Liver (tissue), 9 donors: ENCODE data around the gene LATS2. TPM values are rescaled to one million over a fixed set of nuclear protein-coding genes. Genes with fewer than 3 reads are reported as not detected.
"Not testable (repeated sequence)": the region's sequence is repeated elsewhere in the genome, so short reads cannot be mapped to it uniquely, and the experiment has no call there.

ENCODE experiments used
- DNase-seq: peaks from one replicate; pipeline ENCODE4 v3.0.0-alpha.2; 2017; ENCODE audit warnings: low spot score
- H3K27ac ChIP-seq, 2 donors: one replicate each; pipeline ENCODE4 v1.7.0; 2013; ENCODE audit warnings: inconsistent platforms in 2 of 2, low read length in 2 of 2, control low read depth in 1 of 2, low read depth in 1 of 2, mild to moderate bottlenecking in 1 of 2
- H3K27me3 ChIP-seq, 4 donors: one replicate each; pipeline versions ENCODE4 v1.6.1 to v1.7.0; 2013; ENCODE audit warnings: low read length in 3 of 4, inconsistent platforms in 1 of 4, mild to moderate bottlenecking in 1 of 4, moderate library complexity in 1 of 4; ENCODE audit not compliant: control insufficient read depth in 4 of 4, insufficient read depth in 4 of 4
- H3K36me3 ChIP-seq, 4 donors: one replicate each; pipeline versions ENCODE4 v1.6.1 to v1.7.0; 2013; ENCODE audit warnings: low read length in 3 of 4, mild to moderate bottlenecking in 3 of 4, low read depth in 1 of 4, moderate library complexity in 1 of 4; ENCODE audit not compliant: control insufficient read depth in 4 of 4, insufficient read depth in 3 of 4
- H3K4me1 ChIP-seq, 4 donors: one replicate each; pipeline versions ENCODE4 v1.6.1 to v1.7.0; 2013; ENCODE audit warnings: low read length in 3 of 4, mild to moderate bottlenecking in 3 of 4, moderate library complexity in 1 of 4; ENCODE audit not compliant: control insufficient read depth in 4 of 4, insufficient read depth in 4 of 4
- H3K4me3 ChIP-seq, 3 donors: one replicate each; pipeline versions ENCODE4 v1.6.1 to v1.7.0; 2013; ENCODE audit warnings: low read length in 3 of 3, control low read depth in 1 of 3, low read depth in 1 of 3, mild to moderate bottlenecking in 1 of 3
- H3K9ac ChIP-seq, 2 donors: one replicate each; pipeline ENCODE4 v1.7.0; 2013; ENCODE audit warnings: low read length in 2 of 2, mild to moderate bottlenecking in 2 of 2, moderate library complexity in 2 of 2, control low read depth in 1 of 2, low read depth in 1 of 2
- H3K9me3 ChIP-seq, 4 donors: one replicate each; pipeline versions ENCODE4 v1.6.1 to v1.7.0; 2013; ENCODE audit warnings: low read length in 3 of 4; ENCODE audit not compliant: control insufficient read depth in 4 of 4
- CTCF ChIP-seq: fragments of 150-350 bp; IDR thresholded peaks from 2 replicates; pipeline ENCODE4 v1.5.1; 2017; ENCODE audit warnings: improper control_type of control experiment, low read depth, low read length; ENCODE audit not compliant: missing input control
- EGR1 ChIP-seq, 2 donors: IDR thresholded peaks; 2 replicates each; pipeline ENCODE4 v1.6.1; 2016 to 2018; ENCODE audit warnings: antibody characterized with exemption in 2 of 2, low read depth in 2 of 2
- FOXA2 ChIP-seq: IDR thresholded peaks from 2 replicates; pipeline ENCODE4 v1.6.1; 2016; ENCODE audit warnings: antibody characterized with exemption
- JUND ChIP-seq, 2 donors: IDR thresholded peaks; 2 replicates each; pipeline ENCODE4 v1.6.1; 2016; ENCODE audit warnings: antibody characterized with exemption in 2 of 2
- MAX ChIP-seq: IDR thresholded peaks from 2 replicates; pipeline ENCODE4 v1.6.1; 2016; ENCODE audit warnings: antibody characterized with exemption
- RAD21 ChIP-seq, 2 donors: IDR thresholded peaks; 2 replicates each; pipeline ENCODE4 v1.6.1; 2016; ENCODE audit warnings: antibody characterized with exemption in 2 of 2, mild to moderate bottlenecking in 2 of 2
- RXRA ChIP-seq, 2 donors: IDR thresholded peaks; 2 replicates each; pipeline ENCODE4 v1.6.1; 2017 to 2018; ENCODE audit warnings: antibody characterized with exemption in 2 of 2, mild to moderate bottlenecking in 1 of 2
- SP1 ChIP-seq: IDR thresholded peaks from 2 replicates; pipeline ENCODE4 v1.6.1; 2018; ENCODE audit warnings: antibody characterized with exemption, mild to moderate bottlenecking
- YY1 ChIP-seq: IDR thresholded peaks from 2 replicates; pipeline ENCODE4 v1.6.1; 2016; ENCODE audit warnings: antibody characterized with exemption, mild to moderate bottlenecking
- WGBS: extraction: QIAGEN DNeasy Blood & Tissue Kit; methylation state at CpG from one replicate; pipeline ENCODE4 v1.1.7; 2013; 5-methylcytosine and 5-hydroxymethylcytosine counted together
- polyA plus RNA-seq, 2 donors: library from polyadenylated mRNA; stranded (reverse) in 1 of 2; unstranded in 1 of 2; fragments of 200-250 nt in 1 of 2; fragments of >200 nt in 1 of 2; fragmentation: Nextera tagmentation in 1 of 2; extraction: Ambion mirVana in 1 of 2; gene quantifications; one replicate each; pipeline versions ENCODE4 v1.2.1 to v1.2.3, GENCODE V29; 2013 to 2015
- total RNA-seq, 2 donors: library from RNA; depleted of rRNA; stranded (reverse); fragments of >200 nt; gene quantifications; one replicate each; pipeline ENCODE4 v1.2.3, GENCODE V29; 2014
- TF ChIP-seq, protein P1 (sequence below): IDR thresholded peaks from 2 replicates; pipeline ENCODE4 v1.6.1; 2016; ENCODE audit warnings: antibody characterized with exemption
- TF ChIP-seq, protein P2 (sequence below): IDR thresholded peaks from 2 replicates; pipeline ENCODE4 v1.6.1; 2016; ENCODE audit warnings: antibody characterized with exemption, mild to moderate bottlenecking
- donor health status: healthy.
- donor health status: healthy.
- donor health status: healthy.
- donor health status: healthy.
- donor health status: healthy.

The LATS2 gene
- total and polyA plus RNA-seq, 4 donors, result 1.6 to 7.0 (median 4.4) TPM

DNA sequence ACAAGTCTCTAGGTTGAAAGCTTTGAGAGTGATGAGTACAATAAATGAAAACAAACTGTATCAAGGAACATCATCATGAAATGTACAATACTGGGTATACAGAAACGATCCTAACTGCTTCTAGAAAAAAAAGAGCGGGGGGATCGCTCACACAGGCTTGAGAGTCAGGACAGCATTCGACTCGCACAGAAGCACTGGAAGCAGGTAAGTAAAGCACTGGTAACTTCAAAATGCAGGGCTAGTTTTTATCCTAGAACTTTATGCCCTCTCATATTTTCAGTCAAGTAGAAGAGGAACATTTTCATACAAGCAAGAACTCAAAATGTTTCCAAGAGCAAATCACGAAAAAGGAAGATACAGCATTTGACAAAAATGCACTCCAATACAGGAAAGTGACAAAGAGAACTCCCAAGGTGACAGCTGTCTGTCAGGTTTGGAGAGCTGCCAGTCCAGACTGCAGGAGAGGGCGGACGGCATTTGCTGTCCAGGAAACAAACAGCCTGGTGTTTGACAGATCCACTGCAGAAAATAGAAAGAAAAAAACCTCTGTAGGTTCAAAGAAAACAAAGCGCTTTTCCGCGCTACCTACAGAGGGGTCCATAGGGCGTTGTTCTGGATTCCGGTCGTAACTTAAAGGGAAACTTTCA is 100.6 kb downstream of the LATS2 start (continued):
- TF ChIP-seq CTCF, result no peak
- no peak for TF ChIP-seq MAX
- TF ChIP-seq EGR1 (IDR thresholded peaks at IDR 0.05; ENCODE audit: low read depth in 2 of 2), result no peak

DNA sequence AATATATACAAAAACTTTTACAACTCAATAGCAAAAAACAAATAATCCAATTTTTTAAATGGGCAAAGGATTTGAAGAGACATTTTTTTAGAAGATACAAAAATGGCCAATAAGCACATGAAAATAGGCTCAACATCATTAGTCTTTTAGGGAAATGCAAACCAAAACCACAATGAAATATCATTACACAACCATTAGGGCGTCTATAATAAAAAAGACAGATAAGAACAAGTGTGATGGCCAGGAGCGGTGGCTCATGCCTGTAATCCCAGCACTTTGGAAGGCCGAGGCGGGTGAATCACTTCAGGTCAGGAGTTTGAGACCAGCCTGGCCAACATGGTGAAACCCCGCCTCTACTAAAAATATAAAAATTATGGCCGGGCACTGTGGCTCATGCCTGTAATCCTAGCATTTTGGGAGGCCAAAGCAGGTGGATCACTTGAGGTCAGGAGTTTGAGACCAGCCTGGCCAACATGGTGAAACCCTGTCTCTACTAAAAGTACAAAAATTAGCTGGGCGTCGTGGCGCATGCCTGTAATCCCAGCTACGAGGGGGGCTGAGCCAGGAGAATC is 104.3 kb downstream of the LATS2 start:
- not testable (repeated sequence) for H3K9me3 ChIP-seq, H3K4me3 ChIP-seq, DNase-seq, H3K36me3 ChIP-seq, H3K27me3 ChIP-seq, H3K27ac ChIP-seq, H3K9ac ChIP-seq
- WGBS, result 92% methylated on average over 10 of the region's 10 CpGs
- H3K4me1 ChIP-seq, result peaks cover 0 to 11% (median 3%) of the 10 kb centered on the region in 4 donors

DNA sequence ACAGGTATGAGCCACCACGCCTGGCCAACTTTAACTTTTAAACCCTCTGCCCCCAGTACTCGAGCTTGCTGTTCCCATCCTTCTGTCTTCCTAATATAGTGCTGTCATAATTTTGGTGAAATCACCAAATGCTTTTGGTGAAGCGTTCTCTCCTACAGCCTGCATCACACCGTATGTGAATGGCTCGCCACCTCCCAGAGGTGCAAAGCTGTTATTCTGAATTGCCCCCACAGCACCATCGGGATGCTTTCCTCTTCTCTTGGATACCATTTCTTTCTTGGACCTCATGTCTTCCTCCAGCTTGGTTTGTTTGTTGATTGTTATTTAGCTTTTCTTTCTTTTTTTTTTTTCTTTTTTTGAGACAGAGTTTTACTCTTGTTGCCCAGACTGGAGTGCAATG is 105.9 kb downstream of the LATS2 start:
- 94% methylated on average over 6 of the region's 6 CpGs for WGBS
- TF ChIP-seq MAX, result no peak
- no peak overlapping the region for H3K9ac ChIP-seq
- no peaks in the 10 kb centered on the region for H3K27me3 ChIP-seq
- no peaks in the 10 kb centered on the region for H3K9me3 ChIP-seq
- no peaks in the 10 kb centered on the region for H3K36me3 ChIP-seq
- no peak overlapping the region for H3K4me3 ChIP-seq
- H3K4me1 ChIP-seq, result peaks cover 0 to 8% (median 3%) of the 10 kb centered on the region in 4 donors
- no peak overlapping the region for H3K27ac ChIP-seq
- no peak for DNase-seq

DNA sequence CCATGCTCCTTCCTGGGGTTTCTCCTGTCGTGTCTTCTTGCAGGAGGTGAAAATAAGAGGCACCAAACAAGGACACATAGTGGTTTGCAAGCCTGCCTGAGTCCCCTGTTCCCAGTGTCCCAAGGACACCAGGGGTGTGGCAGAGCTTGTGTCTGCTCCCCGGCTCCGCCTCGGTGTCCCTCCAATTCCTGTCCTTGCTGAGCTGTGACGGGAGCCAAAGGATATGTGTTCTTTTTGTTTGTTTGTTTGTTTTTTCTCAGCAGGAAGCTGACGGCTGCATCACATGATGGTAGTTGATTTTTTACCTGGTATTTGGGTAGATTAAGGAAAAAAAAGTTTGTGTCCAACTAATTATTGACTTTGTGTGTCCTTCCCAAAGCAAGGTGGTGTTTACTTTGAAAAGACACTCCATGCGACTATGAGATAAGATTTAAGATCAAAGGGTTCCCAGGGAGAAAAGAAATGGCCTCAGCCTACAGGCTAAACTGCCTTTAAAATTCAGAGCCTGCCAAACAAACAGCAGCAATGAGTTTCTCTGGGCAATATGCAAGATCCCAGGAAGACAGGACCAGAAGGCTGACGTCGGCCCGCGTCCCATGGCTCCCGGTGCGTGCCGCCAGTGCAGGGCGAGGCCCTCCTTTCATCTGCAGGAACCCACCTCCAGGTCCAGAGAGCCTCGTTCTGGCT is 108.0 kb downstream of the LATS2 start:
- Histone ChIP-seq H3K4me3 (no peak overlapping the region), H3K27ac (peak overlapping the region in 1 of 2 donors; percentile 20), H3K27me3 (no peaks in the 10 kb centered on the region), H3K9ac (no peak overlapping the region), H3K36me3 (no peaks in the 10 kb centered on the region), H3K4me1 (peaks cover 0 to 8% (median 3%) of the 10 kb centered on the region in 4 donors), H3K9me3 (no peaks in the 10 kb centered on the region)
- DNase-seq, result no peak
- 43% methylated on average over 16 of the region's 16 CpGs for WGBS
- TF ChIP-seq SP1 (peak; percentile 52), YY1 (peak; percentile 64), RXRA (IDR thresholded peaks at IDR 0.05) (peak; percentile 8 to 39), CTCF (no peak), MAX (peak; percentile 28), RAD21 (IDR thresholded peaks at IDR 0.05) (peak in 1 of 2 donors; percentile 17), FOXA2 (peak; percentile 54), JUND (IDR thresholded peaks at IDR 0.05) (no peak), EGR1 (IDR thresholded peaks at IDR 0.05; ENCODE audit: low read depth in 2 of 2) (peak in 1 of 2 donors; percentile 12)
- TF ChIP-seq, protein P1, sequence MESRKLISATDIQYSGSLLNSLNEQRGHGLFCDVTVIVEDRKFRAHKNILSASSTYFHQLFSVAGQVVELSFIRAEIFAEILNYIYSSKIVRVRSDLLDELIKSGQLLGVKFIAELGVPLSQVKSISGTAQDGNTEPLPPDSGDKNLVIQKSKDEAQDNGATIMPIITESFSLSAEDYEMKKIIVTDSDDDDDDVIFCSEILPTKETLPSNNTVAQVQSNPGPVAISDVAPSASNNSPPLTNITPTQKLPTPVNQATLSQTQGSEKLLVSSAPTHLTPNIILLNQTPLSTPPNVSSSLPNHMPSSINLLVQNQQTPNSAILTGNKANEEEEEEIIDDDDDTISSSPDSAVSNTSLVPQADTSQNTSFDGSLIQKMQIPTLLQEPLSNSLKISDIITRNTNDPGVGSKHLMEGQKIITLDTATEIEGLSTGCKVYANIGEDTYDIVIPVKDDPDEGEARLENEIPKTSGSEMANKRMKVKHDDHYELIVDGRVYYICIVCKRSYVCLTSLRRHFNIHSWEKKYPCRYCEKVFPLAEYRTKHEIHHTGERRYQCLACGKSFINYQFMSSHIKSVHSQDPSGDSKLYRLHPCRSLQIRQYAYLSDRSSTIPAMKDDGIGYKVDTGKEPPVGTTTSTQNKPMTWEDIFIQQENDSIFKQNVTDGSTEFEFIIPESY, result no peak
- TF ChIP-seq, protein P2, sequence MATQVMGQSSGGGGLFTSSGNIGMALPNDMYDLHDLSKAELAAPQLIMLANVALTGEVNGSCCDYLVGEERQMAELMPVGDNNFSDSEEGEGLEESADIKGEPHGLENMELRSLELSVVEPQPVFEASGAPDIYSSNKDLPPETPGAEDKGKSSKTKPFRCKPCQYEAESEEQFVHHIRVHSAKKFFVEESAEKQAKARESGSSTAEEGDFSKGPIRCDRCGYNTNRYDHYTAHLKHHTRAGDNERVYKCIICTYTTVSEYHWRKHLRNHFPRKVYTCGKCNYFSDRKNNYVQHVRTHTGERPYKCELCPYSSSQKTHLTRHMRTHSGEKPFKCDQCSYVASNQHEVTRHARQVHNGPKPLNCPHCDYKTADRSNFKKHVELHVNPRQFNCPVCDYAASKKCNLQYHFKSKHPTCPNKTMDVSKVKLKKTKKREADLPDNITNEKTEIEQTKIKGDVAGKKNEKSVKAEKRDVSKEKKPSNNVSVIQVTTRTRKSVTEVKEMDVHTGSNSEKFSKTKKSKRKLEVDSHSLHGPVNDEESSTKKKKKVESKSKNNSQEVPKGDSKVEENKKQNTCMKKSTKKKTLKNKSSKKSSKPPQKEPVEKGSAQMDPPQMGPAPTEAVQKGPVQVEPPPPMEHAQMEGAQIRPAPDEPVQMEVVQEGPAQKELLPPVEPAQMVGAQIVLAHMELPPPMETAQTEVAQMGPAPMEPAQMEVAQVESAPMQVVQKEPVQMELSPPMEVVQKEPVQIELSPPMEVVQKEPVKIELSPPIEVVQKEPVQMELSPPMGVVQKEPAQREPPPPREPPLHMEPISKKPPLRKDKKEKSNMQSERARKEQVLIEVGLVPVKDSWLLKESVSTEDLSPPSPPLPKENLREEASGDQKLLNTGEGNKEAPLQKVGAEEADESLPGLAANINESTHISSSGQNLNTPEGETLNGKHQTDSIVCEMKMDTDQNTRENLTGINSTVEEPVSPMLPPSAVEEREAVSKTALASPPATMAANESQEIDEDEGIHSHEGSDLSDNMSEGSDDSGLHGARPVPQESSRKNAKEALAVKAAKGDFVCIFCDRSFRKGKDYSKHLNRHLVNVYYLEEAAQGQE, result no peak
